NCI-H128 (cell line): ENCODE measurements around the gene SLC7A1.

Source experiments
- DNase-seq: peaks from one replicate; lab custom pipeline; 2025; ENCODE audit not compliant: unreplicated experiment; lab: John Stamatoyannopoulos, UW

SLC7A1 gene

DNA sequence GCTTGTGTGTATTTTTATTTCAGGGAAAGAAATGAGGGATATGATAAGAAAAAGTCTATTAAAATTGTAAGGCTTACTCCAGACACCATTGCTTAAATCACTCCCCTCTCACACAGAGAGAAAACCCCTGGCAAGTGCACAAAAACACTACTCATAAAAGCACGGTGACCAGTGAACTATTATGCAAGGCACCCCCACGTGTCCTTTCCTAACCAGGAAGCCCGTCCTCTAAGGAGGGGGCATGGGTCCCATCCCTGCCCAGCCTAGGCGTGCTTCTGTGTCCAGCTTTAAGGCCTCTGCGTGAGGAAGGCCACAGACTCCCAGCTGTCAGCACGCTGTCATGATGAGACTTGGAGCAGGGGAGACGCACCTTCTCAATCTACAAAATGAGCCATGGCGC is 83.5 kb downstream of the SLC7A1 start:
- no peak for DNase-seq

- no peak for DNase-seq
Measured at GRCh38 chr13:29511106-29511796, 84.2 kb downstream of the SLC7A1 start.

DNA sequence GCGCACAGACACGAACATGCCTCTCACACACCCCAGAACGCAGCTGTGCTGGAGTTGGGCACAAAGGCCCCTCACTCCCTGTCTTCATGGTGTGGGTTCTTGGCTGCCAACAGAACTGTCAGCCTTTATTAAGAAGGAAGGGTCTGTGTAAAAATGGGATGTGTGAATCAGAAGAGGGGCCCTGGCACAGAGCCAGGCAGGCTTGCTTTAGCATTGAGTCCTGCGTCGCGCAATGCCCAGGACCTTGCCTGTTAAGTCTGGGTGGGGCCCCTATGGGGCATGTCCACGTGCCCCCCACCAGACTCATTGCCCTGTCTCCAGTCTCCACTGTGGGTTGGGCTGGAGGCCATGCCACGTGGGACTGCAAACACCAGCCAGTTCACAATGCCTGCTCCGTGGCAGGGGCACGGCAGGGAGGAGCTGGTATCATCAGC is 84.8 kb downstream of the SLC7A1 start:
- DNase-seq: no peak

- DNase-seq: no peak
Measured at GRCh38 chr13:29509999-29510589, 85.4 kb downstream of the SLC7A1 start.

GRCh38 chr13:29508876-29509252 is 86.6 kb downstream of the SLC7A1 start:
- no peak for DNase-seq

DNA sequence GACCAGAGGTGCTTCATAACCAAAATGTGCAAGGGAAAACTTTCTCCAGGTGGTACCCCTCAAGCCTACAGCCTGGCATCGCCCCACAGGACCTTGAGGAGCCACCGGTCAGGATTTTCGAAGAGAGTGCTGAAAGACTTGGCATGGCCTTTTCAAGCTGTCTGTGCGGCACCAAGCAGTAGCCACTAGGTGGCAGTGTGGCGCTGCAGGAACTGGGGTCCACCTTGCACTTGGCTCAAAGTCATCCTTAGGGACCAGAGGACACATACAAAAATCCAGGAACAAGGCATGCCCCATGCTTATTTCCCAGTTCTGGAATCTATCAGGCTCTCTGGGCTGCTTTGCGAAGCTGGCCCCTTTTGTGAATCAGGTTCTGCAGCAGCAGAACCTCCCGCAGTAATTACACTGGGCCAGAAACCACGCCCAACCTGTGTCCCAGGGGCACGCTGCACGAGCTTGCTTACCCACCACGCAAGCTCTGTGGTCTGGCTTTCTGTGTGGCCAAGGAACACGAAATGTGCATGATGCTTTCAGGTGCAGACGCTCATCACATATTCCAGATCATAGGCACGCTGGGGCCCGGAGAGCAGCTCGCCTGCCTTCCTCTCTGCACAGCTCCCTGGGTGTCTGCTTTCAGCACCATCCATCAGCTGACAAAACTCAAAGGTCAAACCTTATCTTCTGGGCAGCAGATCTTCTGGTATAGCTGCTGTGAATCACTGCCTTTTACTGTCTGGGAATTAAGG is 87.2 kb downstream of the SLC7A1 start:
- peak; percentile 84 for DNase-seq

GRCh38 chr13:29507356-29507755 is 88.1 kb downstream of the SLC7A1 start:
- peak; percentile 75 for DNase-seq

GRCh38 chr13:29505950-29506349 is 89.5 kb downstream of the SLC7A1 start:
- DNase-seq: no peak

- no peak for DNase-seq
Measured at GRCh38 chr13:29505511-29505910, 90.0 kb downstream of the SLC7A1 start.

DNA sequence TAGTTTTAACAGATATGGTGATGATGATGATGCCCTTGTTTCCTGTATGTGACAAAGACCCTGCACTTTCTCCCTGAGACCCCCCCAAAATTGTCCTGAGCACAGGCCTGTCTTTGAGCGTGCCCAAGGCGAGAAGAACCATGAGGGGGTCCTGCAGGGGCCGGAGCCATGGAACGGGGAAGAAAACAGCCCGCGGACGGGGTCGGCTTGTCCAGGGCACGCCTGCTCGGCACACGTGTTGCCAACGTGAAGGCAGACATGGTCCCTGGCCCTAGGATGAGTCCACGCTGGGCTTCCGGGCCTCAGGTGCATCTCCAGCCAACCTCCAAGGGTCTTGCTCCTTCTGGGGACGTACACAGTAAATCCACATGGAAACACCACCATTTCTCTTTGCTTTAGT is 90.8 kb downstream of the SLC7A1 start:
- no peak for DNase-seq

DNA sequence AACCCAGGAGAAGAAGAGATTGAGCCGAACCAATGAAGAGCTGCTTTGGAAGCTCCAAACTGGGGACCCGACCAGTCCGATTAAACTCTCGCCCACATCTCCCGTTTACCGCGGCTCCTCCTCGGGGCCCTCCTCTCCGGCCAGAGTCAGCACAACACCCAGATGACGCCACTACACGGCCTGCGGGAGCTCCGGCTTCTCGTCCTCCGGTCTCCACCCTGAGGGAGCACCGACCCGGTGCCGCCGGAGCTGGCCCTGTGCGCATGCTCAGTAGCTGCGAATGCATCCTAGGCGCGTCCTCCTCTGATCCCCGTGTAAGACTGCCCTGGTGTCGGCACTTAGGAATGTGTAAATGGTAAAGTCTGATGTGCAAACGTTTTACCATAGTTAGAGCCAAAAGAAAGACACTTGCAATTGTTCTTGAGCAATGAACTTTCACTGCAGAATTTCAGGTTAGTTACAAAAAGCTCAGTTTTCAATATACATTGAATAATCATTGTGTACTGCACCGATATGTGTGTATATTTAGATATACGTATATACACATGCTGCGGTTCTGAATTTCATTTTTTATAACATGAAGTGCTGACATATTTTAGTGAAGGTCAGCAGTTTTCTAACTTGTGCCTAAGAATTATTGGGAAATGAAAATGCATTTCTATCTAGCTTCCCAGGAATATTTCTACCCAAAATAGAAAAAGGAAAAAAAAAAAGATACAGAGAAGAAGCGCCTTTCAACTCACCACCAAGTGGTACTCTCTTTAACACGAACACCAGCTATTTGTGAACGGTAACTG is 92.2 kb downstream of the SLC7A1 start:
- DNase-seq: no peak

GRCh38 chr13:29502391-29503008 is 93.0 kb downstream of the SLC7A1 start:
- no peak for DNase-seq

DNA sequence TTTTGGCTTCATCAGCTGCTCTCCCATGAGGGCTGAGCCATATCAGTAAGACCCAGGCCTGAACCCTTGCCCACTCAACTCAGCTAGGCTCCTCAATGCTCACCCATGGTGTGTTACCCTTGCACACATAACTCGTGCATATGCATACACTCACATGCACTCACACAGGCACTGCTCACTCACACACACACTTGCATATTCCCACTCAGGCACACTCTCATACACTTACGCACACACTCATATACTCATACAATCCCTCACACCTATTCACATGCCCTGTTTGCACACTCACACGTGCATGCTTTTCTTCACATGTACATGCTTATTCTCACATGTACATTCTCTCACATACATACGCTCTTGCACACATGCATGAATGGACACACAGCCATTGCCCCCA is 93.8 kb downstream of the SLC7A1 start:
- DNase-seq: no peak

DNA sequence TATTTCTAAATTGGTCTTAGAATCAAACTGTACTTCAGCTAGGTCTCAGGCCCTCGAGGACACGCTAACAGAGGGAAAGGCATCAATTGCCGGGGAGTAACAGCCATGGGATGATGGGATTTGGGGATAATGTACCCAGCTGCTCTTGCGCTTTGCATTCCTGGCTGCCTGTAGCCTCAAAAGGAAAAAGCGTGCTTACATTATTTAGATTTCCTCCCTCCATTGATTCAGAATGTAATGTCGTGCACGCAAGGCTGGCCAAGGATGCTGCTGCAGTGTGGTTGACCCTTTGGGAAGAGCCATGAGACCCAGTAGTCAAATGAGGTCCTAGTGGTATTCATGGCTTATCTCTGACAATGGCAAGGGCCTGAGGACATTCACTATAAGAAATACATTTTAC is 95.1 kb downstream of the SLC7A1 start:
- DNase-seq: no peak

DNA sequence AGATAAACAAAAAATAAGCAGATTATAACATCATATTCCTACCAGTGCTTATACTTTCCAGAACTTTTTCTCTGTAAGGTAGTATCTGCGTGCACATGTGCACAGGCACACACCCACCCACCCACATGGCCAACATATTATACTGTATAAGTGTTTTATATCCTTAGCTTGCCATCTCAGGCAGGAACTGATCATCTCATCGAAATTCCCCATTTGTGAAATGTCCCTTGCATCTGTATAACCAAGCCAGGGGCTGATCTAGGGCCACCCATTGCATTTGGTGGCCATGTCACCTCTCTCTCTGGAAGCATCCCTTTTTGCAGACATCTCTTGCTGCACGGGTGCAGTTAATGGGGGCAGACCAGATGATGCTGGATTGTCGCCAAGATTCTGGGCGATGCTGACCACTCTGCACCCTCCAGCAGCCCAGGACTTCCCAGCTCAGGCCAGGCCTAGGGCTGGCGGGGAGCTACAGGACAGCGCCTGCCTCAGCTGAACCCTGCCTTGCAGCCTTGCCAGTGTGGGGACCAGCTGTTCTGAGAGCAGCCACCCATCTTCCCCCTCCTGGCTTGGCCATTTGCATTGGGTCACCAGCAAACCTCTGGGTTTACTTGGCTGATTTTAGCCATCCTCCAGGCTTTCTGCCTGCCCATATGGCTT is 95.9 kb downstream of the SLC7A1 start:
- DNase-seq: no peak

DNA sequence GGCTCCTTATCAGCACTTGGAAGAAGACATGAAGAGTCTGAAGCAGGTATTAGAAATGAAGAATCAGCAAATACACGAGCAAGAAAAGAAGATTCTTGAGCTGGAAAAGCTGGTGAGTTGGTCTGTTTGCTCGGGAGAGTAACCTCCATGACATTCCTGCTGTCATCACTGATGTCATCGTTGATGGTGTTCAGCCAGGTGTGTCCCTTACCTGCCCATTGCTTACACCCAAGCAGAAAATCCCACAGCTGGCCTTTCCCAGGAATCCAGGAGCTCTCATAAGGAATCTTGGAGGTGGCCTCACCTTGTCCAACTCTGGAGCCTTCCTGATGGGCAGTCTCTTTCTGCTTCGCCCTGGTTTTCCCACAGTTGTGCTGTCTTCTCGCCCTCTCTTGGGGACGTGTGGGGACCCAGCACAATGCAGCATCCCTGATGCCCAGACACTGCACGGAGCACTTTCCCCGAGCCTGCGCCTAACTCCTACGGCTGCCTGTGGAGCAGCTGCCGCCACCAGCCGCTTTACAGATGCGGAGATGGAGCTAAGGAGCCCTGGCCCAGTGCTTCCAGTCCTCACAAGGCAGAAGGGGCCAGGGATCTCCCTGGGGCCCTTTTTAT is 97.0 kb downstream of the SLC7A1 start:
- DNase-seq: no peak

- DNase-seq: no peak
Measured at GRCh38 chr13:29497137-29497654, 98.3 kb downstream of the SLC7A1 start.

DNA sequence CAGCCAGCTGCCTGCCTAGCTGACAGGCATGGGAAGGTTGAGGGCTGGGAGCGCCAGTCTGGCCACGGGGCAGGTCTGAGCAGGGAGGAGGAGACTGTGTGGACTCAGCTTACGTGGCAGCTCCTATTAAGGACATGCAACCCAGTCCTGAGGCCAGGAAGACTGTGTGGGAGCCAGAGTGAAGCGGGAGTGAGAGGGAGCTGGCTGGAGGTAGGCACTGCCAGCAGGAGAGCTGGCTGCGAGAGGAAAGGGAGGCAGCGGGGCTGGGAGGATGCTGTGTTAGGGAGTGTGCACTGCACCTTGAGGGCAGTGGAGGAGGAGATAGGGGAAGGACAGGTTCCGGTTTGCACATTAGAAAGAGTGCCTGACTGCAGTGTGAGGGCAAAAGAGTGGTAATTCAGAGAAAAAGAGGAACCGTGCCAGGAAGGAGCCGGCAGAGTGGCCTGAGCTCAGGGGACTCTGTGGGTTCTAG is 99.2 kb downstream of the SLC7A1 start:
- no peak for DNase-seq

DNA sequence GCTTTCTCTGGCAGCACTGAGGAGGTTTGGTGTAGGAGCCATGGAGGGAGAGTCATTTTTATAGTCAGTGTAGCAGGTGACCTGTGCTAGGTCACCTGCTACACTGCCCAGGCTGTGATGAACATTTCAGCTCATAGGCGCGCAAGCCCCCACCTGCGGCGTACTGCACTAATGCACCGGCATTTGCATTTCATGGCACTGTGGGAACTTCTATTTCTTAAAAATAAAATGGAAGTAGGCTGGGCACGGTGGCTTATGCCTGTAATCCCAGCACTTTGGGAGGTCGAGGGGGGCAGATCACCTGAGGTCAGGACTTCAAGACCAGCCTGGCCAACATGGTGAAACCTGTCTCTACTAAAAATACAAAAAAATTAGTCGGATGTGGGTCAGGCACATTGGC is 101.0 kb downstream of the SLC7A1 start:
- DNase-seq: no peak

- no peak for DNase-seq
Measured at GRCh38 chr13:29493796-29494195, 101.7 kb downstream of the SLC7A1 start.
